Activated CD8-positive, alpha-beta T cell treated with anti-CD3 and anti-CD28 coated beads for 36 hours (primary cell): ENCODE results near the gene AKAP13. TPM values are rescaled to one million over a fixed set of nuclear protein-coding genes. Genes with fewer than 3 reads are reported as not detected.

Source experiments
- ATAC-seq: fragments of 200-7000 bp; cut with Tn5 transposase; one replicate; pipeline ENCODE4 v1.10.0; 2021; ENCODE audit warnings: mild to moderate bottlenecking, moderate library complexity
- CTCF ChIA-PET: fragments of 350-600 bp; sonication (Branson Sonifier 250); formaldehyde crosslinking; loops from one replicate; lab custom pipeline; 2021; ENCODE audit warnings: antibody characterized with exemption; lab: Charles Lee
- POLR2A ChIA-PET: fragments of 350-600 bp; sonication (Branson Sonifier 250); formaldehyde crosslinking; loops from one replicate; lab custom pipeline; 2021; ENCODE audit warnings: antibody characterized with exemption; lab: Charles Lee
- DNase-seq: peaks from one replicate; pipeline ENCODE4 v3.0.0-alpha.2; 2020
- H3K27ac Mint-ChIP-seq: one replicate; pipeline ENCODE4 v1.8.0; 2021; ENCODE audit warnings: mild to moderate bottlenecking, mixed read lengths
- H3K27me3 Mint-ChIP-seq: one replicate; pipeline ENCODE4 v1.8.0; 2021; ENCODE audit warnings: mixed read lengths
- H3K36me3 Mint-ChIP-seq: one replicate; pipeline ENCODE4 v1.8.0; 2021; ENCODE audit warnings: low read depth, mixed read lengths
- H3K4me1 Mint-ChIP-seq: one replicate; pipeline ENCODE4 v1.8.0; 2021; ENCODE audit warnings: low read depth, mixed read lengths
- H3K4me3 Mint-ChIP-seq: one replicate; pipeline ENCODE4 v1.8.0; 2021; ENCODE audit warnings: mild to moderate bottlenecking, moderate library complexity, mixed read lengths
- H3K9me3 Mint-ChIP-seq: one replicate; pipeline ENCODE4 v1.8.0; 2021; ENCODE audit warnings: mixed read lengths
- intact Hi-C: fragments of 100-400 bp; cut with micrococcal nuclease; formaldehyde crosslinking; loops from one replicate; pipeline ENCODE4 v1.10.0; 2022
- total RNA-seq, 2 experiments: library from RNA; stranded (reverse); gene quantifications; one replicate each; pipeline ENCODE4 v1.2.3, GENCODE V29; 2021
- TF ChIP-seq, protein P1 (sequence below): fragments of 200-600 bp; IDR thresholded peaks from one replicate; pipeline ENCODE4 v1.8.0; 2022; ENCODE audit warnings: antibody characterized with exemption, mild to moderate bottlenecking

Gene AKAP13
- total RNA-seq, 2 experiments from 2014 or later, result 79.1 to 79.5 TPM

GRCh38 chr15:85443593-85444087 lies 63.2 kb downstream of the AKAP13 start:
- CTCF ChIA-PET, result interaction anchor here (2.4 kb wide), 1 partner anchor 147 kb away, joined by 5 read pairs; no protein-coding TSS in a partner anchor
- peak; percentile 86 for ATAC-seq
- Mint-ChIP-seq H3K9me3 (peaks cover 11% of the 10 kb centered on the region), H3K36me3 (peaks cover 1% of the 10 kb centered on the region), H3K4me3 (no peak overlapping the region), H3K27me3 (no peaks in the 10 kb centered on the region), H3K27ac (peak overlapping the region; percentile 67), H3K4me1 (peaks cover 46% of the 10 kb centered on the region)
- POLR2A ChIA-PET, result no interaction called here
- intact Hi-C loops, result no loop called here
- peak; percentile 60 for DNase-seq
- TF ChIP-seq, protein P1, sequence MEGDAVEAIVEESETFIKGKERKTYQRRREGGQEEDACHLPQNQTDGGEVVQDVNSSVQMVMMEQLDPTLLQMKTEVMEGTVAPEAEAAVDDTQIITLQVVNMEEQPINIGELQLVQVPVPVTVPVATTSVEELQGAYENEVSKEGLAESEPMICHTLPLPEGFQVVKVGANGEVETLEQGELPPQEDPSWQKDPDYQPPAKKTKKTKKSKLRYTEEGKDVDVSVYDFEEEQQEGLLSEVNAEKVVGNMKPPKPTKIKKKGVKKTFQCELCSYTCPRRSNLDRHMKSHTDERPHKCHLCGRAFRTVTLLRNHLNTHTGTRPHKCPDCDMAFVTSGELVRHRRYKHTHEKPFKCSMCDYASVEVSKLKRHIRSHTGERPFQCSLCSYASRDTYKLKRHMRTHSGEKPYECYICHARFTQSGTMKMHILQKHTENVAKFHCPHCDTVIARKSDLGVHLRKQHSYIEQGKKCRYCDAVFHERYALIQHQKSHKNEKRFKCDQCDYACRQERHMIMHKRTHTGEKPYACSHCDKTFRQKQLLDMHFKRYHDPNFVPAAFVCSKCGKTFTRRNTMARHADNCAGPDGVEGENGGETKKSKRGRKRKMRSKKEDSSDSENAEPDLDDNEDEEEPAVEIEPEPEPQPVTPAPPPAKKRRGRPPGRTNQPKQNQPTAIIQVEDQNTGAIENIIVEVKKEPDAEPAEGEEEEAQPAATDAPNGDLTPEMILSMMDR, result no peak

DNA sequence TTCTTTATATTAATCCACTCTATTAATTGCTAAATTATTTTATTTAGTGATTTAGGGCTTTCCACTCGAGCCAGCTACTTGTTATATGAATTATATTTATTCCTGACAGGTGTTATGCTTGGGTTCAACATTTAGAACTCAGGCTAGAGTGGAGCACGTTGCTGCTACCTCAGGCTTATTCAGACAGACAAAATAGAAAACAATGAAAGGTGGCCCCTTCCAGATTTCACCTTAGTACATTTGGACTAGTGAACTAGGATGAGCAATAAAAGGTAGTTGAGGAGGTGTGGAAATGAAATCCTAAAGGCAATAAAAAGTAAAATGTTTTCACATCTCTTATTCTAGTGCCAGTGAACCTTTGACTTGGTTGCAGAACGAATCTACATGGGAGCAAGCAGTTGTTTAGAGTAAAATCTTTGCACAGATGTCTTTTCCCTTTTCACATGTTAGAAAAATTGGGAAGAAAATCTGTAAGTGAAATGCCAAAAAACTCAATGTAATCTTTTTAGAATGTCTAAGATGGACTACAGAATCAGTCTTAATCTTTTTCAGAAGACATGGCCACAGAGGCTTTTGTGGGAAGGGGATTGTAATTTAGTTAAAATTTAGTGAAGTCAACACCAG lies 63.8 kb downstream of the AKAP13 start:
- intact Hi-C loops, result no loop called here
- H3K27me3 Mint-ChIP-seq, result no peaks in the 10 kb centered on the region
- peak overlapping the region; percentile 67 for H3K27ac Mint-ChIP-seq
- ChIA-PET POLR2A (no interaction called here), CTCF (interaction anchor here (2.4 kb wide), 1 partner anchor 148 kb away, joined by 5 read pairs; no protein-coding TSS in a partner anchor)
- H3K4me1 Mint-ChIP-seq, result peaks cover 48% of the 10 kb centered on the region
- peaks cover 13% of the 10 kb centered on the region for H3K9me3 Mint-ChIP-seq
- TF ChIP-seq, protein P1, result no peak
- ATAC-seq (no peak), DNase-seq (no peak)
- H3K36me3 Mint-ChIP-seq, result peaks cover 4% of the 10 kb centered on the region
- no peak overlapping the region for H3K4me3 Mint-ChIP-seq

DNA sequence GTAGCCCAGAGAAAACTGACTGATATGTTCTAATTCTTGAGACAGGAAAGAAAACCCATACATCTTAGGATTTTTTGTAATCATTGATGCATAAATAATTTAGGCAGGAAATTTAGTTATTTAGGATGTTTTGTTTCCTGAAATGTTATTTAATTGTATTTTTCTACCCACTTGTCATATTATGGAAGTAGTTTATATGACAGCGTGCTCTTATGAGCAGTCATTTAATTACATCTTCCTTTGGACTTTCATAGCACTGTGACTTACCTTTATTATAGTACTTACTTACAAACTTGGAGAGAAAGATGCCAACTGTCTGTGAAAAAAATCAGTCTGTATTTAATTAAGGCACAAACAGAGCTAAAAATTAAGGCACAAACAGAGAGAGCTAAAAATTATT lies 65.0 kb downstream of the AKAP13 start:
- intact Hi-C loops, result no loop called here
- TF ChIP-seq, protein P1, result no peak
- ATAC-seq, result no peak
- DNase-seq, result no peak
- Mint-ChIP-seq H3K36me3 (peaks cover 8% of the 10 kb centered on the region), H3K4me1 (peaks cover 44% of the 10 kb centered on the region), H3K9me3 (peaks cover 24% of the 10 kb centered on the region), H3K4me3 (no peak overlapping the region), H3K27ac (no peak overlapping the region), H3K27me3 (no peaks in the 10 kb centered on the region)
- ChIA-PET POLR2A (no interaction called here), CTCF (interaction anchor here (0.7 kb wide), 1 partner anchor 115 kb away, joined by 3 read pairs; no protein-coding TSS in a partner anchor)

DNA sequence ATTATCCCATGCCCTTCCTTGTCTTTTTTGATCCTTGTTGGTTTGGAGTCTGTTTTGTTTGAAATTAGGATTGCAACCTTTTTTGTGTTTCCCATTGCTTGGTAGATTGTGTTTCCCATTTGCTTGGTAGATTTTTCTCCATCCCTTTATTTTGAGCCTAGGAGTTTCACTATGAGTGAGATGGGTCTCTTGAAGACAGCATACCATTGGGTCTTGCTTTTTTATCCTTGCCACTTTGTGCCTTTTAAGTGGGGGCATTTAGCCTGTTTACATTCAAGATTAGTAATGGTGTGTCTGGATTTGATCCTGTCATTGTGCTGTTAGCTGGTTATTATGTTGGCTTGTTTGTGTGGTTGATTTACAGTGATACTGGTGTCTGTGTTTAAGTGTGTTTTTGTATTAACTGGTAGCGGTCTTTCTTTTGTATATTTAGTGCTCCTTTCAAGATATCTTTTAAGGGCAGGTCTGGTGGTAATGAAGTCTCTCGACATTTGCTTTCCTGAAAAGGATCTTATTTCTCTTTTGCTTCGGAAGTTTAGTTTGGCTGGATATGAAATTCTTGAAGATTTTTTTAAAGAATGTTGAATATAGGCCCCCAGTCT lies 70.8 kb downstream of the AKAP13 start:
- Mint-ChIP-seq H3K36me3 (peaks cover 28% of the 10 kb centered on the region), H3K4me3 (no peak overlapping the region), H3K27me3 (no peaks in the 10 kb centered on the region), H3K27ac (no peak overlapping the region), H3K4me1 (peaks cover 46% of the 10 kb centered on the region), H3K9me3 (peaks cover 35% of the 10 kb centered on the region)
- ATAC-seq, result no peak
- CTCF ChIA-PET, result no interaction called here
- TF ChIP-seq, protein P1, result no peak
- DNase-seq, result no peak
- POLR2A ChIA-PET, result interaction anchor here (0.6 kb wide), 1 partner anchor 20 kb away, joined by 3 read pairs; no protein-coding TSS in a partner anchor
- intact Hi-C loops, result no loop called here

DNA sequence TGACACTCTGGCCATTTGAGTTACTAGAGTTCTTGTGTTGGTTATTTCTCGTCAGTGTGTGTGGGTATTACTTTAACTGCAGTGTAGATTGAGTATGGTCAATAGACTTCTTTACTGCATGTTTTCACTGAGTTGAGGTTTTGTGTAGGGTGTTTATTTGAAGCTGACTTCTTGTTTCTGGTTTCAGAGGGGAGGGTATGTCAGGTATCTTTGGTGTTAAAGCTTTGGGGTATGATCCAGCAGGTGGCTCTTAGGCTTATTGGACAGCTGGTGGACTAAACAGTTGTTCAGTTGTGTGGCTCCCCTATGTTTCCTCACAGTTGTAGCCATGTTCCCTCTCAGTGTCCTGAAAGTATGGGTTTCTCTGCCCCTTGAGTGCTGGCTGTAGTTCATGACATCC lies 72.0 kb downstream of the AKAP13 start:
- DNase-seq (no peak), ATAC-seq (no peak)
- intact Hi-C loops, result no loop called here
- Mint-ChIP-seq H3K4me3 (no peak overlapping the region), H3K4me1 (peaks cover 48% of the 10 kb centered on the region), H3K36me3 (peaks cover 28% of the 10 kb centered on the region), H3K27ac (no peak overlapping the region), H3K27me3 (no peaks in the 10 kb centered on the region), H3K9me3 (peaks cover 33% of the 10 kb centered on the region)
- POLR2A ChIA-PET, result no interaction called here
- TF ChIP-seq, protein P1, result no peak
- CTCF ChIA-PET, result interaction anchor here (0.7 to 1.6 kb wide), 3 partner anchors 8 to 79 kb away, joined by 3 read pairs; no protein-coding TSS in a partner anchor
